Activated CD4-positive, alpha-beta T cell treated with anti-CD3 and anti-CD28 coated beads, Interleukin-2, amount 10 ng/mL, durations not matched to agents 7 days and 5 days (primary cell): ENCODE measurements around the gene AHNAK. TPM values are rescaled to one million over a fixed set of nuclear protein-coding genes. Genes with fewer than 3 reads are reported as not detected.
"Not testable (repeated sequence)": the region's sequence is repeated elsewhere in the genome, so short reads cannot be mapped to it uniquely, and the experiment has no call there.

Experiments used
- CTCF ChIA-PET: fragments of 350-600 bp; sonication (Branson Sonifier 250); formaldehyde crosslinking; loops from one replicate; lab custom pipeline; 2021; ENCODE audit warnings: antibody characterized with exemption; lab: Charles Lee
- POLR2A ChIA-PET: fragments of 350-600 bp; sonication (Branson Sonifier 250); formaldehyde crosslinking; loops from one replicate; lab custom pipeline; 2021; ENCODE audit warnings: antibody characterized with exemption; lab: Charles Lee
- DNase-seq: peaks from one replicate; pipeline ENCODE4 v3.0.0-alpha.2; 2020
- H3K27ac Mint-ChIP-seq: one replicate; pipeline ENCODE4 v1.8.0; 2021; ENCODE audit warnings: mild to moderate bottlenecking, moderate library complexity, mixed read lengths
- H3K27me3 Mint-ChIP-seq: one replicate; pipeline ENCODE4 v1.8.0; 2021; ENCODE audit warnings: mixed read lengths
- H3K36me3 Mint-ChIP-seq: one replicate; pipeline ENCODE4 v1.8.0; 2021; ENCODE audit warnings: low read depth, mixed read lengths
- H3K4me1 Mint-ChIP-seq: one replicate; pipeline ENCODE4 v1.8.0; 2021; ENCODE audit warnings: mixed read lengths
- H3K4me3 Mint-ChIP-seq: one replicate; pipeline ENCODE4 v1.8.0; 2021; ENCODE audit warnings: mild to moderate bottlenecking, moderate library complexity, mixed read lengths
- H3K9me3 Mint-ChIP-seq: one replicate; pipeline ENCODE4 v1.8.0; 2021; ENCODE audit warnings: mixed read lengths
- total RNA-seq, 2 experiments: library from RNA; stranded (reverse); gene quantifications; one replicate each; pipeline ENCODE4 v1.2.3, GENCODE V29; 2021

Gene AHNAK
- total RNA-seq, 2 experiments from 2014 or later: 206 to 237 TPM

DNA sequence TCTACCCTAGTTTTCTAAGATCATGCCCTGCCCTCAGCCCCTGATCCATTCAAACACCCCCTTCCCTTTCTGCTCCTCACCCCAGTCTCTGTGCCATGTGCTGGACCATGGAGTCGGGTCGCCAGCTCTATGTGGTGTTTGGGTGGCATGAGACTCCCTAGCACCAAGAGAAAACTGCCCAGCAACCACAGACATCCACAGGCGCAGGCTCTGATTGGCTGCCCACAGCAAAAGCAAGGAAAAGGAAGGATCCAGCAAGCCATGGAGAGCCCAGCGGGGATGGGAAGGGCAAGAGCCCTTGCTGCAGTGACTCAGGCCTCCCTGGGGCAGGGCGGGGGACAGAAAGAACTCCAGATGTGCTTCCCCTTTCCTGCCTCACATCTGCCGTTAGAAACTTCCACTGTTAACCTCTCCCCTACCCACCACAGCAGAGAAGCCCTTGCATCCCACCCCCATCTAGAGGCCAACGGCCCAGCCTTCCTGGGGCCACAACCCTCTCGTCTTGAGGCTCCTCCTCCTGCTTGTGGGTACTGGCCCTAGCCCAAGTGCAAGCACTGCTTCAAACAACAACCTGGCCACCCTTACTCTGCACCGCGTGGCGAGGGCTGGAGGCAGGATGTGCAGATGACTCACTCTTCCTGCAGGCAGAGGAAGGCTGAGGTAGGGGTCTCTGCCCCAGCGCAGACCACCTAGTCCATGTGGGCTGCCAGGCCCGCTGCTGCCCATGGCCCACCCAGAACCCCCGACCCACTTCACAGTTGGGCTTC lies 9.7 kb upstream of the AHNAK start:
- peak; percentile 92 for DNase-seq
- Mint-ChIP-seq H3K9me3 (no peaks in the 10 kb centered on the region), H3K4me3 (peak overlapping the region; percentile 75), H3K27ac (peak overlapping the region; percentile 99), H3K36me3 (peaks cover 31% of the 10 kb centered on the region), H3K27me3 (no peaks in the 10 kb centered on the region), H3K4me1 (peaks cover 95% of the 10 kb centered on the region)
- POLR2A ChIA-PET: interaction anchor here (1.1 to 1.5 kb wide), 4 partner anchors 9 to 35 kb away, joined by 3 to 7 read pairs (median 5); partner anchors contain the start of genes AHNAK, EEF1G and TUT1
- CTCF ChIA-PET: interaction anchor here (0.7 to 11.8 kb wide), 9 partner anchors 13 to 166 kb away, joined by 3 to 85 read pairs (median 5); partner anchors contain the start of genes AHNAK and TUT1

DNA sequence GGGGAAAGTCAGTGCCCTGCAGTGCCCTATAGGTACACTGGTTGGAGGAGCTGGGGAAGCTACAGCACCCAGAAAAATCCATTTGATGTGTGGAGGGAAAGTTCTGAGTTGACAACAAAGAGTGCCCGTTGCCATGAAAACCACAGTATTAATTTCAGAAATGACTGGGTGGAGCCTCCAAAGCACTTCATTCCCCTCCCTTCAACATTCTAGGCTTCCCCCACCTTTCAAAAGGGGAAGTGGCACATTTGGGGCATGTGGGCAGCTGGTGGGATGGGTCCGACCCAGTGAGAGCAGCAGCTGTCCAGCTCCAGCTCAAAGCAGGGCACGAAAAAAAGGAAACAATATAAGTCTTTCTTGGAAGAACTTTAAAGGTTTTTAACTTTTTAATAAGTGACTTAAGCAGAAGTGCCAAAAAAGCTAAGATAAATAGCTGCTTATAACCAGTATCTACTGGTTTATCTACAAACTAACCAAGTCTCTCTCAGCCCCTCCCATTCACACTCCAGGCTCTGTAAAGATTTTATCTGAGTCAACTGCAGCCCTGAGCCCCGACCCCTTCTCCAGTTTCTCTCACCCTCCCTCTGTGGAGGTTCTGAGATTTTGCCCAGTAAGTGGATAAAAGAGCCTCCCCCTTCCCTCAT lies 9.0 kb upstream of the AHNAK start:
- H3K27me3 Mint-ChIP-seq: no peaks in the 10 kb centered on the region
- ChIA-PET CTCF (interaction anchor here (0.6 to 11.8 kb wide), 7 partner anchors 12 to 1651 kb away, joined by 3 to 85 read pairs (median 6); partner anchors contain the start of genes AHNAK, FERMT3 and TUT1), POLR2A (interaction anchor here (1.3 kb wide), 1 partner anchor 9 kb away, joined by 5 read pairs; the partner anchor contains the start of gene AHNAK)
- DNase-seq: peak; percentile 82
- H3K9me3 Mint-ChIP-seq: no peaks in the 10 kb centered on the region
- H3K27ac Mint-ChIP-seq: peak overlapping the region; percentile 99
- peaks cover 28% of the 10 kb centered on the region for H3K36me3 Mint-ChIP-seq
- H3K4me3 Mint-ChIP-seq: peak overlapping the region; percentile 75
- H3K4me1 Mint-ChIP-seq: peaks cover 96% of the 10 kb centered on the region

DNA sequence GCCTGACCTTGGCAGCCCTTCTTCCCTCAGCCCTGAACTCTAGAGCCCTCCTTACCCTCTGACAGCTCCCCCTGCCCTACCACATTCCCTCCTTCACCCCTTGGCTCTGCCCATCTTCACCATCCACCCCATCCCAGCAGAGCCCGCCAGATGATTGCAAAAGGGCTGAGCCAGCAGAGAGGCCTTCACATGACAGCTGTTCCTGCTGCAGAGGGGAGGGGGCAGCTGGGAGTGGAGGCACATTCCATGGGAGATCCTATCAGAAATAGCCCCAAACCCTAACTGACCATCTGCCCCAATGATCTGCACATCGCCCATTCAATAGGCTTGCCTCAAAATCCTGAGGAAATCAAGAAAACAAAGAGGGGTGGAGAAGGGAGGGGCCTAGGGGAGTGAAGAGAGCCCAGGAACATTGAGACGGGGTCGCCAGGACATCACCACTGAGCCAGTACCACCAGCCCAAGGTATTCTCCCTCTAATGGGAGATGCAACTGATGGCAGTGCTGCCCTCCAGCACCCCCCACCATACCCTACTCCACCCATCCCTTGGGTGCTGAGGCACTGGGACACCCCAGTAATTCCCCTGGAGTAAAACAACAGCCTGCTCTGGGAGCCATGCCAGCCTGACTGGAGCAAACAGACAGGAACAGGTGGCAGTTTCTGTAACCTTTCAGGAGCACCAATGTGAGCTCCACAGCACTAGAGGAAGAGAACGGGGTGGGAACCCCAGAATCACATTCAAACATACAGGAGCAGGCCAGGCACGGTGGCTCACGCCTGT lies 8.0 kb upstream of the AHNAK start:
- Mint-ChIP-seq H3K36me3 (peaks cover 18% of the 10 kb centered on the region), H3K4me1 (peaks cover 96% of the 10 kb centered on the region), H3K27ac (peak overlapping the region; percentile 99), H3K4me3 (peak overlapping the region; percentile 75), H3K27me3 (peaks cover 2% of the 10 kb centered on the region), H3K9me3 (no peaks in the 10 kb centered on the region)
- ChIA-PET POLR2A (interaction anchor here (1.3 kb wide), 1 partner anchor 8 kb away, joined by 5 read pairs; the partner anchor contains the start of gene AHNAK), CTCF (interaction anchor here (0.7 to 11.8 kb wide), 6 partner anchors 11 to 160 kb away, joined by 3 to 85 read pairs (median 32); partner anchors contain the start of genes AHNAK and TUT1)
- DNase-seq: no peak

DNA sequence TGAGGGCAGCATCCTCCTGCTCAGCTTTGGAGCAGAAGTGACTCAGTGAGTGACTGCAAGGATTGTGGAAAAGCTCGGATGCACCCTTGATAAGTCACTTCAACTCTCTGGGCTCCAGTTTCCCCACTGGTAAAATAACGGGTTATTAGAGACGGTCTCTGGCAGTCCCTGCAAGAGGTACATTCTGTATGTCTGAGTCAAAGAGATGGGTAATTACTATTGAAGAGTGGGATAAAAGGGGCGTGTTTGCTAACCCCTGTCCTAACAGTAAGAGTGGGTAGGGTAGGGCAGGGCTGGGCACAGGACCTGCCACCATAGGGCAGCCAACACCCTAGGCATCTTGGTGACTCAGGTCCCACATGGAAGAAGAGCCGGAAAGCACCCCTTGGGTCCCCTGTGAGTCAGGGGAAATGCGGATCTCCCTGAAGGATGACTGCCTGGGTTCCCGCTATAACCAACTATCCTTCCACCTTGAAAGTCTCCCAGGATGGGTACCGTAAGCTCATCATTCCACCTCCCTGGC lies 7.3 kb upstream of the AHNAK start:
- Mint-ChIP-seq H3K36me3 (peaks cover 11% of the 10 kb centered on the region), H3K4me3 (no peak overlapping the region), H3K9me3 (no peaks in the 10 kb centered on the region), H3K27ac (peak overlapping the region; percentile 99), H3K27me3 (peaks cover 2% of the 10 kb centered on the region), H3K4me1 (peaks cover 90% of the 10 kb centered on the region)
- ChIA-PET POLR2A (interaction anchor here (1.4 kb wide), 1 partner anchor 10 kb away, joined by 4 read pairs; no protein-coding TSS in a partner anchor), CTCF (interaction anchor here (1.6 to 11.8 kb wide), 3 partner anchors 10 to 132 kb away, joined by 6 to 85 read pairs (median 57); no protein-coding TSS in a partner anchor)
- no peak for DNase-seq

DNA sequence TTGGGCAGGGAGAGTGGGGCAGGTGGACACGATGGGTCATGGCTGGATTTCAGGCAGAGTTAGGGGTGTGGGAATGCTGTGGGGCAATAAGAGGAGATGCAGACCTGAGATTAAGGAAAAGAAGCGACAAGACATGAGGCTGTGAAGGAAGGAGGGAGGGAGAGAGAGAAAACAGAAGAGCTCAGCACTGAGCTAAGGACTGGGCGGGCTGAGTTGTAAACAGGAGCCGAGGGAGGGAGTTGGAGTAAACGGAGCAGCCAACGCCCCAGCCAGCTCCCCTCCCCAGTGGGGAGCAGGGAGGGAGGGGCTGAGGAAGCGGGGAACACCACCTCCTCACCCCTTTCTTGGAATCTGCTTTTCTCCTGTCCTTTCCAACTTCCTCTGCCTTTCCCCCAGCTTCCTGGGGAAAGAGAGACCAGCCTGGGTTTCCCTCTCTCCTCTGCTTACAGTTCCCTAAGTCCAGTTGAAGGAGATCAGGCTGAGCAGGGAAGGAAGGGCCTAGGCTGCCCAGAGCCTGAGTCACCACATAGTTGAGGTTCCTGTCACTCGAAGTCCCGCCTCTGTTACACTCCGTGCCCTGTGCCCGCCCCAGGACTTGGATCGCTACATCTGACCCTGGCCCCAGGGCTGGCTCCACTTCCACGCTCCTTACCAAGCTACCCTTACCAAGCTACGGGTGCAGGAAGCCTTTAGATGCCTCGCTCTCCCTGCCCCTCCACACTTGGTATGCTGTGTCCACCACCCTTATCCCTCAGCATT lies 6.7 kb upstream of the AHNAK start:
- peaks cover 2% of the 10 kb centered on the region for H3K27me3 Mint-ChIP-seq
- ChIA-PET CTCF (interaction anchor here (0.6 to 11.8 kb wide), 6 partner anchors 10 to 159 kb away, joined by 3 to 85 read pairs (median 8); no protein-coding TSS in a partner anchor), POLR2A (interaction anchor here (0.5 to 1.4 kb wide), 3 partner anchors 9 to 126 kb away, joined by 3 to 4 read pairs (median 4); partner anchors contain the start of gene EEF1G)
- peaks cover 9% of the 10 kb centered on the region for H3K36me3 Mint-ChIP-seq
- H3K4me3 Mint-ChIP-seq: peak overlapping the region; percentile 33
- peaks cover 88% of the 10 kb centered on the region for H3K4me1 Mint-ChIP-seq
- peak overlapping the region; percentile 99 for H3K27ac Mint-ChIP-seq
- peak; percentile 70 for DNase-seq
- no peaks in the 10 kb centered on the region for H3K9me3 Mint-ChIP-seq

DNA sequence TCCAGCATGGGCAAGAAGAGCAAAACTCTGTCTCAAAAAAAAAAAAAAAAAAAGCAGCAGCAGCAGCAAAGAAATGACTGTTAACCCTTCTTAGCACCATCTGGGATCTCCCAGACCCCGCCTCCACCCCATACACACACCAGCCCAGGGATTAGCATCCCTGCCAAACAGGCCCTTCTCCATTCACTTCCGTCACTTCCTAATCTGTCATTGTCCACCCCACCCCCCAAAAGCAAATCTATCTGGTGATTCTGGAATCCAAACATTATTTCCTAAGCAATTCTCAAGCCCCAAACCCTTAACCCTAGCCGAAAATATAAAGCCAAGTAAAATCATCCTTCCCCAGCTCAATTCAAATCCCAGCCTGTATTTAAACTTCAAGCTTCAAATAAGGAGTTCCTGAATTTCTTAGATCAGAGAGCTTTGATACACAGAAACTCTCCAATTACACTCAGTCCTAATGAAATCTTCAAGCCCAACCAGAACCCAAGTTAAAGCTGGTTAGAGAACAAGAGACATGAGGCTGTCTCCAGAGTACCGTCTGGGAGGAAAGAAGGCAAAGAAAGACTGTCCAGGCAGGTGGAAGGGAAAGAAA lies 6.0 kb upstream of the AHNAK start:
- Mint-ChIP-seq H3K27me3 (peaks cover 9% of the 10 kb centered on the region), H3K4me1 (peaks cover 89% of the 10 kb centered on the region), H3K36me3 (peaks cover 6% of the 10 kb centered on the region), H3K9me3 (no peaks in the 10 kb centered on the region), H3K4me3 (peak overlapping the region; percentile 33), H3K27ac (peak overlapping the region; percentile 99)
- no peak for DNase-seq
- CTCF ChIA-PET: interaction anchor here (1.2 to 11.8 kb wide), 7 partner anchors 8 to 158 kb away, joined by 3 to 85 read pairs (median 10); partner anchors contain the start of gene EEF1G
- POLR2A ChIA-PET: interaction anchor here (0.6 to 1.4 kb wide), 4 partner anchors 8 to 119 kb away, joined by 3 to 4 read pairs (median 4); partner anchors contain the start of genes EEF1G and UQCC3

DNA sequence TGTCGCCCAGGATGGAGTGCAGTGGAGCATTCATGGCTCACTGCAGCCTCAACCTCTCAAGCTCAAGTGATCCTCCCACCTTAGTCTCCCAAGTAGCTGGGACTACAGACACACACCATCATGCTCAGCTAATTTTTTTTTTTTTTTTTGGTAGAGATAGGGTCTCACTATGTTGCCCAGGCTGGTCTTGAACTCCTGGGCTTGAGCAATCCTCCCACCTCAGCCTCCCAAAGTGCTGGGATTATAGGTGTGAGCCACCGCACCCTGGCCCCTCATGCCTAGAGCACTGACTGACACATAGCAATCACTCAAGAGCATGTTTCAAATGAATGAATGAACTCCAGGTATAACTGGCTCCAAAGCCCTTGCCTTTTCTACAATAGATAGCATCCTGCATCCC lies 3.9 kb upstream of the AHNAK start:
- Mint-ChIP-seq H3K27me3 (peaks cover 11% of the 10 kb centered on the region), H3K4me1 (peaks cover 73% of the 10 kb centered on the region), H3K27ac (peak overlapping the region; percentile 99)
- H3K9me3 Mint-ChIP-seq, H3K36me3 Mint-ChIP-seq, H3K4me3 Mint-ChIP-seq, POLR2A ChIA-PET, DNase-seq: not testable (repeated sequence)
- CTCF ChIA-PET: interaction anchor here (0.7 to 4.3 kb wide), 5 partner anchors 7 to 126 kb away, joined by 4 to 57 read pairs (median 14); partner anchors contain the start of gene TUT1

DNA sequence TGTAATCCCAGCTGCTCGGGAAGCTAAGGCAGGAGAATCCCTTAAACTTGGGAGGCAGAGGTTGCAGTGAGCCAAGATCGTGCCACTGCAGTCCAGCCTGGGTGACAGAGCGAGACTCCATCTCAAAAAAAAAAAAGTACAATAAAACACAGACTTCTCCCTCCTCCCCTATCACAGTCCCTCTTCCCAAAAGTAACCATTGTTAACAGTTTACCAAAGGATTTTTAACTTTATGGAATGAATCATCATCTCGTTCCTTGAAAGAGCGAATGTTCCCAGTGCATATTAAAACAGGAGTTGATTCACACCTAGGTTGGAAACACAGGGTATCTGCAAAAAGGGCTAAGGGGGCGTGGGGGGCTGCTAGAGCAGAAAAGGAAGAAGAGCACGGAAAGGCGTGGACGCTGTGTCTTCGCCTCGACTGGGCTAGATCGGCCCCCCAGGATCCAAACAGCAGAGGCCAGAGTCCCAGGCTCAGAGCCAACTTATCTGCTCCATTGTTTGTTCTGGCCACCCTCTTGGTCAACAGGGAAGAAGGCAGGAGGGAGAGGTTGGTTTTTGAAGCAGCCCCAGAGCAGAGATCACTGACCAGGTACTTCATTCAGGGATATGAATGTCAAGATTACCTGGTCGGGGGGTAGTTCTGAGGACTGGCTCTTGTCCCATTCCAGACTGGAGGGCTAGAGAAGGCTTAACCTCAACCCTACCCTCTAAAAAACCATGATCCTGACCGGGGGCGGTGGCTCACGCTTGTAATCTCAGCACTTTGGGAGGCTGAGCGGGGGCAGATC lies 2.1 kb upstream of the AHNAK start:
- peaks cover 2% of the 10 kb centered on the region for H3K36me3 Mint-ChIP-seq
- H3K27me3 Mint-ChIP-seq: peaks cover 11% of the 10 kb centered on the region
- ChIA-PET CTCF (interaction anchor here (2.2 to 10.0 kb wide), 3 partner anchors 9 to 124 kb away, joined by 11 to 83 read pairs (median 14); no protein-coding TSS in a partner anchor), POLR2A (no interaction called here)
- DNase-seq: no peak
- no peak overlapping the region for H3K27ac Mint-ChIP-seq
- no peak overlapping the region for H3K4me3 Mint-ChIP-seq
- peaks cover 70% of the 10 kb centered on the region for H3K4me1 Mint-ChIP-seq
- H3K9me3 Mint-ChIP-seq: no peaks in the 10 kb centered on the region

DNA sequence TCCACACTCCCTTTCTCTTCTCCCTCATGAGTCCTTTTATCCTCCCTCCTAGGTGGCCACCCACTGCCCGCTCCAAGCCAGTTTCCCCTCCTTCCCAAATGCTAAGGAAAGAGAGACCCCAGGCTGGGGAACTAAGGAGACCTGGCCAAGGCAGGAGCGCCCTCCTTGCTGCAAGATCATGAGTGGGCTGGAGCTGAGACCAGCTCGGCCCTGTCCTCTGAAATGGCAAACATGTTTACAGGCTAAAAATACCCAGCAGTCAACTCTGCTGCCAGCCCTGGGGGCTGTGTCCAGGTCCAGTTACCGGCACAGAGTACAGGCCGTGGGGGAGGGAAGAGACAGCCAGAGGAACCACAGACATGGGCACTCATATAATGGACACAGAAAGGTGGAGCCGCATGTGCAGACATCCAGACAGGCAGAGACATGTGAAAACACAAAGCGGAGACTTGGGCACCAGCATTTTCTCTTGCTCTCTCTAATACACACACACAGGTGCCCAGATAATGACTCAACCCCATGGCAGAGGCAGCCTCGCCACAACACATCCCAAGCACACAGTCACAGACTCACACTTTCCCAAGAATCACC lies 1.2 kb upstream of the AHNAK start:
- ChIA-PET POLR2A (no interaction called here), CTCF (interaction anchor here (0.9 to 10.0 kb wide), 3 partner anchors 10 to 123 kb away, joined by 3 to 83 read pairs (median 11); no protein-coding TSS in a partner anchor)
- Mint-ChIP-seq H3K27me3 (peaks cover 11% of the 10 kb centered on the region), H3K27ac (peak overlapping the region; percentile 65), H3K4me3 (peak overlapping the region; percentile 79), H3K9me3 (no peaks in the 10 kb centered on the region), H3K36me3 (peaks cover 6% of the 10 kb centered on the region), H3K4me1 (peaks cover 70% of the 10 kb centered on the region)
- no peak for DNase-seq
